ENCODE results near the gene CPEB4.

Gene CPEB4

DNA sequence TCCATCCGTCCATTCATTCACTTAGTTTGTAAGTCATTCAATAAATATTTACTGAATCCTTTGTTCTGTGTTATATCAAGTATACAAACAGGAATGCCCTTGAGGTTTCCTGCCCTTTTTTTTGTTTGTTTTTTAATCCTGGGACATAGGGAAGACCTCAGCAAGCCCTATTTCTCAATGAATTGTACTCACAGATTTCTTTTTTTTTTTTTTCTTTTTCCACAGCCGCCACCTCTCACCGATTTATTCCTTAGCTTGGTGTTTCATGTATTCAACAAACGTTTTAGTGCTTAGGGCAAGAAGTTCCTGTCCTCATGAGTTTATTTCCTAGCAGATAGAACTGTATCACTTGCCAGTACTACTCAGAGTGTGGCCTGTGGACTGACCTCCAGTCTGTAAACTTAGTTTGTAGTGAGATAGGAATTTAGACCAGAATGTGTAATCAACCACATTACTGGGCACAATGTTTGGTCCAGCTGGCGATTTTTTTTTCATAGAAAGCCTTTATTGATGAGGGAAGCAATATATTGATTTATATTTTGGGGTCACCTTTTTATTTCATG is 65.5 kb downstream of the CPEB4 start:
- no peak for DNase-seq

DNA sequence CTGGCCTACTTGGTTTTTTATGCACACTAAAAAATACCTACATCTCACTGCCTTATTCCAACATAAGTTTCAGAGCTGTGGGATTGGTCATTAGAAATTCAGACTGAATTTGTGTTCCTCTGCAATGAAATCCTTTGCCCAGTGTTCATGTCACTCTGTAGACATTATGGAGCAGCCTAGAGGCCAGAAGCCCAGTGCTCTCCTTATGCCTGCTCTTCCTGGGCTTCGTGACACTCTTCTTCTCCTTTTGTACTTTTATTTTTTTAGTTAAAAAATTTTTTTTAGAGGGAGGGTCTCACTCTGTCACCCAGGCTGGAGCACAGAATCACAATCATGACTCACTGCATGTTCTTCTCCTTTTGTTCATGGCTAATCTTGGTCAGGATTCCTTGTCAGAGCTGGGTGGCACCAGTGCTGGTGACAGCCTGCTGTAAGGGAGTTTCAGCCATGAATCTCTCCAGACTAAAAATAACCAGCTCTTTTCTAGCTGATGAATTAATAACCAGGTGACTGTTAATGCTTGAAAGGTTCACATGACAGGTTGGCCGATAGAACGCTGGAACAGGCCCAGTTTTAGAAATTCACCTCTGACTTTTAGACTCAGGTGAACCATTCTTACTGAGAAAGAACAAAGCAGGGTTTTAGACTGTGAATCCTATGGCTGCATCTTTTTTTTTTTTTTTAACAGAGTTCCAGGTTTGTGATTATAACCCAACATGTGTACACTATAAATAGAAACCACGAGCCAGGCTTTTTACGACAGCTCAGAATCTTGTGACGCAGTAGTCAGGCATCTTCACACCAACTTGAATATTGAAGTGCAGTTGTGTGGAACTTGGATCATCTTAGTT is 66.7 kb downstream of the CPEB4 start:
- peak; percentile 48 for DNase-seq

DNA sequence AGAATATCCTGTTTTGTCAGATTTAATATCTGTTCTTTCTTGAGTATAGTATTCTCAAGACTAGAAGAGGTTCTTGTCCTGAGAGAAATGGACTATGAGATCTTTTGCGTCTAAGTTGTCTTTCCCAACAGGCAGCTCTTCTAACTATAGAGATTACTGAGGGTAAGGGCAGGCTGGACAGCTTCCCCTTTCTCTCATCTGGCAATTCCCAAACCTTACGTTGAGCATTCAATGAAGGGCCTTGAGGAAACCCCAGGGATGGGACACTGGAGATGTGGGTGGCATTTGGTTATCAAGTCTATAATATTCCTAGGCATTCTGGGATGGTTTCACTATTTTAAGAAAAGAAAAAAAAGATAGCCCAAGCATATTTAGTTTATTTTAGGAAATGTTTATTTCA is 72.8 kb downstream of the CPEB4 start:
- no peak for DNase-seq

DNA sequence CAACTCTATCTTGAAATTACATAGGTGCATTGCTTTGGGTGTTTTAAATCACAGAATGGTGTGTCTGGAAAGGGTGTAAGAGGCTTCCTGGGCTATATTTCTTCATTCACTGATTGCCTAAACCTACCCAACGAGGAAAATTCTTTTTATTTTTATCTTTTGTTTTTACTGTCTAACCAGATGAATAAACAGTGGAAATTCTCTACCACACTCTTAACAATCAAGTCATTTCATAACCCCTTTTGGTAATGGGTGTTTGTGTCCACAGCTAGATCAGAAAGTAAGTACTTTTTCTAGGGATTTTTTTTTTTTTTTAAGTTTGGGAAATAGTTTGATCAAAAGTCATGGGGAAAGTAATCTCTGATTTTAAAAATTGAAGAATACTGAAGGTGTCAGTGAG is 73.3 kb downstream of the CPEB4 start:
- DNase-seq, result no peak

DNA sequence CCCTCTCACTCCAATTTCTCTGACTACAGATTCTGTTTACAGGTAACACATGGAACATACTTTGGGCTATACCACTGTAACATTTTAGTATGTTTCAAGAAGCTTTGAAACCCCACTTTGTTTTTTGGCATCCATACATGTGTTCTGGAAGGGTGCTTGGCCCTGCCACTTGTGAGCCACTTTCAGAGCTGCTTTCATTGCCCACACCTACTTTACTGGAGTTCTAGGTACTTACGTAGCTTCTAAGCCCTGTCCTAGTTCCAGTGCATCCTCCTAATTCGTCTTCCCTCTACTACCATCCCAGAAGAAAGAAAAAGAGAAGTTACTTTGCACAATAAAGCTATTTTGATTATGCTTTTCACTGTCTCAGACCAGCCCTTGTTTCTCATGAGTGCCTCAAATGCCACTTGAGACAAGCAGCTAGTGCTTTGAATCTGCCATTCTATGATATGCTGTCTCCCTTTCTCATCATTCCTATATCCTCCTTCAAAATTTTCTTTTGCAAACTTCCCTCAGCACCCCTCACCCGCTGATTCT is 74.4 kb downstream of the CPEB4 start:
- no peak for DNase-seq

DNA sequence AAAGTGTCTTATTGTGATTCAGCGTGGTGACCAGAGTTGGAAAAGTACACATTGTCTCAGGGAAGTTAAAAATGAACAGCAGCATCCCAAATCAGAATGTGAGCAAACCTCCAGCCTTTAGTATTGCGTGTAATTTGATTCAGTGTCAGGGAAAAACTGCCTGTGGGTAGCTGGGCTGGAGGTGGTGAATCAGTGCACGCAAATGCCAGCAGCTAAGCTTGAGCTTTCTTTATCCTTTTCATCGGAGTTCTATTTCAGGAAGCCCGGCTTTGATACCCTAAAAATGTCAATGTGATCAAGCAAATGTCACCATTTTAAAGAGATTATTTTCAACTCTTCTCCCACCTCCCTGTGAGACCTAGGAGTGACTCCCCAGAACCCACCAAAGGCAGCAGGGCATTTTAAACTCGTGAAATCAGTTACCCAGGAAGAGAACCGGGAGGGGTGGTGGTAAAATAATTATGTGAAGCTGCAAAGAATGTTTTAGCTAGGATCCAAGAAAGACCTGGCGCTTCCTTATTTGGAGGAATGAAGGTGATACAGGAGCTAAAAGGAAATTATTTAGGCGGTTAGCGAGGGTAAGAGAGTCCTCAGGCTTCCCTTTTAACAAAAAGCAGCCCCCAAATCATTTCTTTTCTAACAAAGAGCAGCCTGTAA is 75.2 kb downstream of the CPEB4 start:
- DNase-seq, result no peak

DNA sequence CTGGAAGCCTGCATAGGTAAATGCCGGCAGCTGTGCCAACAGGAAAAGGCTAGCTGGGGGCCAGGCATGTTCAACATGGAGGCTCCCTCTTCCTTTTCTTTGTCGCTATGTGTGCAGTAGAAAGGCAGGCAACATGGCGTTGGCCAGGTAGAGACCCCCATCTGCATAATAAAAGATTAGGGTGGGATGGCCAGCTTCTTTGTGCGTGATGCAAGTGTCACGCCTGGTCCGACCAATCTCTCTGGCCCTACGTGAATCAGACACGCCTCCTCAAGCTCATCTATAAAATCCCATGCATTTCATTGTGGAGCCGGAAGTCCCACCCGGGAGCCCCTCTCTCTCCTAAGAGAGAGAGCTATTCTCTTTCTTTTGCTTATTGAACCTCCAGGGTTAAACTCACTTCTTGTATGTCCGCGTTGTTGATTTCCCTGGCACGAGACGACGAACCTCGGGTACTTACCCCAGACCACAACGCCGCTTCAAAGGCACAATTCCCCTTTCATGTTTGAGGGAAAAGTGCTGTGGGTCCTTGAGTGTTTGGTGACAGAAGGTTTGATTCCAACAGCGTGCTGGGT is 75.8 kb downstream of the CPEB4 start:
- DNase-seq, result no peak

DNA sequence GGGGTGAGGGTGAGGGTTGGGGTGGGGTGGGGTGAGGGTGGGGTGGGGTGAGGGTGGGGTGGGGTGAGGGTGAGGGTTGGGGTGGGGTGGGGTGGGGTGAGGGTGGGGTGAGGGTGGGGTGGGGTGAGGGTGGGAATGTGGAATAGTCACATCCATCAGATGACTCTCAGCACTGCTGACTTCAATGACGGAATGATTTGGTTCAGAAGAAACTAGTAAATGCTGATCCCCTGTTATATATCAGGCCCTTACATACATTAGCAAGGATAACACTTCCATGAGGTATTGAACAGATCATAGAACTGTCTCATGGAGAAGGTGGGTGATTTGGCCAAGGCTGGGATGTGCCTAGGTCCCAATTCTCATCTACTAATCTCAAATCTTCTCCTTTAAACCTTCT is 76.4 kb downstream of the CPEB4 start:
- no peak for DNase-seq

DNA sequence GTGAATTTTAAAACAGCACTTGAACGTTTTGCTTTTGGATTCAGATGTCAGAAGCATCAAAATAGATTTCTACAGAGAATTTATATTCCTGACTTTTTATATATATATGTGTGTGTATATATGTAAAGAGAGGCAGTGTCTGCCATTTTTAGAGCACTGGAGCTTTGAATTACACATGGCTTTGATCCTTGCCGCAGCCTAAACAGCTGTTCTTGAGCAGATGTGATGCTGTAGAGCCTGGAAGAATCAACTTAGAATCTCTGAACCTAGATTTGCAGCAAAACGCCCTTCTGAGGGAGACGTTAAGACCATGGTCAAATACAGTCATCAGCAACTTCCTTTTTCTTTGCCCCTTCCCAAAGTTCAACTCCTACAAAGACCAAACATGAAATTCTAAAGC is 79.1 kb downstream of the CPEB4 start:
- no peak for DNase-seq

DNA sequence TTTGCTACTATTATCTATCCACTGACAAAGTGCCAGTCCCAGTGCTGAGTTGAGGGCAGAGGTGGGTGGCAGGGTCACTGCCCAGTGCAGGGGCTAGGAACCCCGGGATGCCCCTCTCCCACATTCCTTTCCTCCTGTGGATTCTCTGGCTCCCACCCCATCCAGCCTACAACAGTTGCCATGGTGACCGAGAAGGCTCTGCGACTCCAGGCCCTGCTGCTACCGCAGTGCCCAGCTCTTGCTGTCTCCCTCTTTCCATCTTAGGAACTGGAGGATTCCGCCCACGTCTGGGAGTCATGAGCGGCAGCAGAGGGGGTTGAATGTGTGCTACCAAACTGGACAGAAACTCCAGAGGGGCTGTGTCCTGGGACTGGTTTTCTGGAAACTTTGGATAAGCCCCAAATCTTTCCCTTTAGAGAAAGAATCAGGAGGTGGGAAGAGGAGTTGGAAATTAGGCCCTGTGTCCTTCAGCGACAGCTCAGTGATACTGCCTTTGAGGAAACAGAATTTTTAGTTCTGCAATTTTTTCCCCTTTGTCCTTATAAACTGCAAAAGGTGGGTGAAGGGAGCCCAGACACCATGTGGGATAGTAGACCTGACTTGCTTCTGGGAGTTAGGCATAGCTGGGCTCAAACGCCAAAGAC is 80.1 kb downstream of the CPEB4 start:
- DNase-seq, result no peak

DNA sequence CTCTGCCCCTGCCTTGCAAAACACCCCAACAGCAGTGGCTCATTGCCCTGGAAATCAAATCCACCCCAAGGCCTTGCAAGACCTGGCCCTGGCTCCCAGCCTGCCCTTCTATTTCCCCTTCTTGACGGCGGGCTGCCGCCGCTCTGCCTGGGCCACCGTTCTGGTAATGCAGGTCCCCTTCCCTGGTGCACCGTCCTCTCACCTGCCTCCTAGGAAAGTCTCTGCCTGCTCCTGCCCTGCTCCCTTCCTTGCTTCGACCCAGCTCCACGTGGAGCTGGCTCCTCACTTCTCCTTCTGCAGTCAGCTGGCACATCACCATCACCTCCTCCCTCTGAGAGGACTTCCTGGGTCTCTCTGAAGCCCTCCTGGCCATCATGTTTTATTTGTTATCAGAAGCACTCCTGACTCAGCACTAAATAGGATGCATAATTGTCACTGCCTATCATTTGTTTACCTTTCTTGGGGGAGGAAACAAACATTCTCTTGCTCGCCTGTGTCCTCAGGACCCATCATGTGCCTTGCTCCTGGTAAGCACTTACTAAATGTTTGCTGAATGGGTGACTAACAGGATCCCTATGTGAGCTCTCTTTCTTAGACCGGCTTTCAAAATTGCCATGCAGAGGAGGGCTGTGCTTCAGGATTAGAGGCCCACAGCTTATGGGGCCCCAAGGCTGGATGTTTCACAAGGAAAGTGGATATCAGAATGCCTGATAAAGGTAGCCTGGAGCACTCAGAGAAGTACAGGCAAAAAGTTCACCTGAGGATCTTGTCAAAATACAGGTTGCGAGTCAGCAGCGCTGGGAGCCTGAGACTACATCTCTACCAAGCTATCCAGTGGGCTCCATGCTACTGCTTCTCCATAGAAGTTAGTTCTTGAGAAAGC is 81.3 kb downstream of the CPEB4 start:
- no peak for DNase-seq

DNA sequence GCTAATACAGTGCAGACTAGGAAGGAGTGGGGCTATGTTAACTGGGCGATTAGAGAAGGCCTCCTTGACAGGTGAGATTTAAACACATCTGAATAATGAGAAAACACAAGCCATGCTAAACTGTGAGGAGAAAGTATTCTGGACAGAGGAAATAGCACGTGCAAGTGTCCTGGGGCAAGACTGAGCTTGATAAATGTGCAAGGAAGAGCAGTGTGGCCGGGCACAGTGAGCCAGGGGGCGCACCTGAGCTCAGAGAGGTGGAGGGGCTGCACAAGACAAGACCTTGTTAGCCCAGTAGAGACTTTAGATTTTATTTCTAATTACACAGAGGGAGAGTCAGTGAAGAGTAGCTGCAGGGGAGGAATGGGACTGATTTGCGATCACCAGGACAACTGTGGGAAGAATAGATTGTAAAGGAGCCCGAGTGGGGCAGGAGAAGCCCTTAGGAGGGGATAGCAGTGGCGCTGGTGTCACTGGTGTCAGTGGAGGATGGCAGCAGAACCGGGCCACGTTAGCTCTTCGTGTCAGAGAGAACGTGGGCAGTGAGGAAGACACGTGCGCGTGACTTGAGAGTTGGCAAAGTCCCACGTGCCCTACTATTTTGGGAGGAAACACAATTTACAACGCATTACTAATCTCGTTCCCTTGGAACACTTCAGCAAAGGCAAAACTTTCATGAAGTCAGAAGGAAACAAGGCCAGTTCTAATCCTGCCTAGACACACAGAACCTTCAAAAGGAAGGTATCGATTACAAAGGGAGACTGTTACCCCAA is 82.9 kb downstream of the CPEB4 start:
- no peak for DNase-seq

DNA sequence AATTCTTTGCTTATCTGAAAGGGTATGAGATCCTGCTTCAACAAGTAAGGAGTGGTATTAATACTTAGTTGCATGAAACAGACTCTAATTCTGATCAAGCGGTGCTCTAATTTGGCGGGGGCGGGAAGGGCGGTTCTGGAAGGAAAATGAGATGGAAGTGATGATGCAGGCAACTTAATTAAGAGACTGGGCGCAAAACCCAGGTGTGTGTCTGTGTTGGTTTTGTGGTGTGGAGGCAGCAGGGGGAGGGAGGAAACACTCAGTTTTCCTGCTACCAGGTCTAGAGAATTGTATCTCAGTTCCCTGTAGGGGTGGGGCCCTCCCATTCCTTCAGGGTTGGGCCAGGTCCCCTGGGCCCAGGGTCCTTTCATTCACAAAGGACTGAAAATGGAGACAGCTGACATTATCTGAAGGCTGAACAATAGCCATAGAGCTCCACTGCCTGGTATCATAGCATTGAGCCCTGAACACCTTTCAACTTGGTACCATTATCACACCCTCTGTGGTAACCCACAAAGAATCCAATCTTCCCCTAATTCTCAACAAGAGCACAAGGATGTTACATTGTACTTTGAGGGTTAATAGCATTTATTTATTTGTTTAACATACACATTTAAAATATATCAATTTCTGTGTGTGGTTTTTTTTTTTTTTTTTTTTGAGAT is 83.7 kb downstream of the CPEB4 start:
- DNase-seq, result no peak

DNA sequence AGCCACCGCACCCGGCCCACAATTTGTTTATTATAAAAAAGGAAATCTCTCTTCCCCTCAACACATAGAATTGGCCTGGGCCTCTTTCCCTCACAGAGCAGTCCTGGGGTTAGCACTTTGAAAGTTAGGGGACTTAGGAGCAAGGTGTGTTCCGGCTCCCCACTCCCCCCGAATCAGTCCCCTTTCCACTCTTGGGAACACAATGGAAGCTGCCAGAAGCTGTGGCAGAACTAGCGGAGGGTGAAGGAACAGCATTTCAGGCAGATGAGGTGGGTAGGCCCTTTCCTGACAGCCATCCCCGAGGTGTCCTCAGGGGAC is 84.4 kb downstream of the CPEB4 start:
- DNase-seq, result no peak

DNA sequence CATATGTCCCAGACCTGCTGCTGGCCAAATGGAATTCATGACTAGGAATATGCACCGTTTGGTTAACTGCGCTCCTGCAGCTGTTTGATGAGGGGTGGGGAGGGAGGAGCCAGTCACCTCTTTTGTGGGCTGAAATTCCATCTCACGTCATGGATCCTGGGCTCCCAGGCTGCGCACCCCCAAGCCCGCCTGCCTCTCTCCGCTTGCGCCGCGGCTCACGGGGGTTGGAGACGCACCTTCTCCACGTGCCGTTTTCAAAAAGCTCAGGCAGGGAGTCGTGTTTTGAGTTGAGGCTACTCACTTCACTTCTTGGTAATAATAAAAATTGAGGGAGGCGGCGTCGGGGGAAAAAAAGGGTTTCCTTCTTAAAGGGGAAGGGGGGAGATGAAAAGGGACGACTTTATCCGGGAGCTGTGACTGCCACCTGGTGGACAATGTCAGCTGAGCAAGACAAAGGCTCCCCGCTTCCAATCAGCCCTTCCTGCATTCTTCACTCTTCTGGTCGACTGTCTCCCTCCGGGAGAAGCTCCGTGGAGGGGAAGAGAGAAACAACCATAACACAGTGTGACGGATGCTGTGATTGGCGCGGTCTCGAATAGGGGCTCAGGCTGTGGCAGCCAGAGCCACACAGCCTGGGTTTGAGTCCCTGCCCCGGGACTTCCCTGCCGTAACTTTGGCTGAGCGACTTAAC is 84.9 kb downstream of the CPEB4 start:
- DNase-seq, result peak; percentile 85

DNA sequence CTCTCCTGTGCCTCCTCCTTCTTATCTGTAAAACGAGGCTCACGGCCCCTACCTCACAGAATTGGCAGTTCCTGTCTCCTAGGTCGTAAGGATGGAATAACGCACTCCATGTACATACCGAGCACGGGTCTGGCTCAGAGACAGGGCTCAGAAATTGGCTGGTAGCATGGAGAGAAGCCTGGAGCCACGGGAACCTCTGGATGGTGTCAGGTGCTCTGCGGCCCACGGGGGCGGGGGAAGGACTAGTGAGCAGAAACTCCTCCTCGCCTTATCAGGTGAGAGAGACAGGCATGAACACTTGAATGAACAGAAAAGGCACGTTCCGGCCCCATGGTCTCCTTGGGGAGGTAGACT is 85.4 kb downstream of the CPEB4 start:
- DNase-seq, result no peak

DNA sequence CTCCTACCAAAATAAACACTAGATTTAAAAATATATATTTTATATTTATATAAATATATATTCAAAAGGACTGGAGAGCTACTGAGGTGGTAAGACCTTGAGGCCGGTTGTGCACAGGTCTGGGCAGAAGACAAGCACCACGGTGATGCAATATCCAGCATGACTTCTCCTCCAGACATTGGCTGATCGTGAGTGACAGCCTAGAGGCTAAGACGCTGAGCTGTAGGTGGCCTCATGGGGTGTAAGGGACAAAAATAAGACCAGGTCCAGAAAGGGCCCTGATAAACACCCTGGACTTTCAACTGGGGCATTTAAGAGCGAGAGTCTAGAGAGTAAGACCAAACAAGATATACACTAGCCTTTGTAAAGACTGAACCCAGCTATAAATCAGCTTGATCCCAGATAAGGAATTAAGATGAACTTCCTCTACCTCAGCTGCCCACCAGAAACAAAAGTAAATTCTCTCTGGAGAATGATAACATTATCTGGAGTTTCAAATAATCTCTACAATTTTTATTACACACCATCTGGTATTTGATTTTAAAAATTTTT is 86.6 kb downstream of the CPEB4 start:
- DNase-seq, result no peak

DNA sequence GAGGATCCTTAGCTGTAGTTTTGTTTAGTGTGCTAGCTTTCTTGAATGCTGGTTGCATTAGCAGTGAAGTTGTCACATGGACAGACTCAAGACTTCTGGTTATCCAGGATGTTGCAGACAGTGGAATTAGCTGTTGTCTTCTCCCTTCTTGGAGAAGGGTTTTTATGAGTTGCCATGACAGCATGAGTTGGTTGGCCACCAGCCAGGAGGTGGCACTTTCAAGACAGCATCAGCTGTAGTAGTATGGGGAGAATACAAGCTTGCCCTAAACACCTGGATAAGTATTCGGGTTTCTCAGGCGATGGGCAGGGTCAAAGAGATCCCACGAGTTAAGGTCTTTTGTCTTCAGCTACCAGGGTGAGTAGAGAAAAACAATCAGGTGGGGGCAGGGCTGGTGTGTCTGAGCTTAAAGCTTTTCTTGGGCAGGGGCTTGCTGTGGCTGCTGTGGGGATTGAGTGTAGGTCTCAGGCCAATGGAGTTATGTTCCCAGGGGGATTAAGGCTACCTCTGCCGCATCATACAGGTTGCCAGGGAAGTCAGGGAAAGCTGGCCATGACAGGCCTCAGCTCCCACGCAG is 93.1 kb downstream of the CPEB4 start:
- no peak for DNase-seq

DNA sequence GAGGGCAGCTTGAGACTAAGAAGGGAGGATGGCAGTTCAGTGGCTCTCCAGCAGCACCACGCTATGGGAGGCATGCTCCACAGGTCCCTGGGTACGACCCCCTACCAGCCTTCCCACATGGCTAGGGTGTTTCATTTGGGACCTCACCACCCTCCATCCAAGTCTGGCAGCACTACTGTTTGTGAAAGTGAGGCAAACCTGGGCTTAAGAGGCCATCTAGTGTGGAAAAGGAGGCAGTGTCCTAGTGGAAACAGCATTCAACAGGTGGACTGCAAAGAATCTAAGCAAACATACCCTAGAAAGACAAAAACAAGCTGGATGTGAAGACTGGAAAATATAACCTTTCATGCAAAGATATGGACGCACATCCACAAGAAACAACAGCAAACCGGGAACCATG is 96.1 kb downstream of the CPEB4 start:
- no peak for DNase-seq
